ENCODE data around the gene FAM180A. TPM values are rescaled to one million over a fixed set of nuclear protein-coding genes. Genes with fewer than 3 reads are reported as not detected.
A peak's percentile ranks its signal among the peaks of the same experiment; 100 is the strongest.

Gene FAM180A
- total RNA-seq, 1 experiment from 2014 or later, result not detected

DNA sequence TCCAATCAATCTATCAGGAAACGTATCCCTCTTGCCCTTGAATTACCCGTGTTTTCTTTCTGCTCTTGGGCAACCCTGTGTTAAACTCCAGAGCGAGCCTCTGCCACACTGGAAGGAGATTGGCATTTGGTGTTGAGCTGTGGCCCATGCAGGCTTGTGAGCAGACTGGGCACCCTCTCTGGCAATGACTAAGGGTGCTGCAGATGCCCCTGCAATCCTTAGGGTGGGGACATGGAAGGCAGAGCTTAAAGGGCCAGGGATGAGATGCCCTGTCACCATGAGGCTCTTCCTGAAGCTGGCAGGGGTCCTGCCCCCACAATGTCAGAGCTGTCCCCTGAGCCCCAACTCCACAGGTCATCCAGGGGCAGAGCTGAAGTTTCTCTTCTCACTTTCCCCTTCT lies 19.5 kb upstream of the FAM180A start:
- H3K27me3 ChIP-seq (ENCODE audit: low read length), result no peaks in the 10 kb centered on the region
- no TSS peak for BruUV-seq (replicated peaks)
- H3K36me3 ChIP-seq (ENCODE audit: low read depth, low read length), result no peaks in the 10 kb centered on the region
- DNase-seq, result no peak
- no peak overlapping the region for H3K9ac ChIP-seq (ENCODE audit: low read length)
- TF ChIP-seq EZH2phosphoT487 (IDR thresholded peaks at IDR 0.05; ENCODE audit: borderline replicate concordance, low read length), result no peak
- TF ChIP-seq EZH2 (IDR thresholded peaks at IDR 0.05; ENCODE audit: low read length, unreplicated experiment), result no peak
- TF ChIP-seq, protein P1, sequence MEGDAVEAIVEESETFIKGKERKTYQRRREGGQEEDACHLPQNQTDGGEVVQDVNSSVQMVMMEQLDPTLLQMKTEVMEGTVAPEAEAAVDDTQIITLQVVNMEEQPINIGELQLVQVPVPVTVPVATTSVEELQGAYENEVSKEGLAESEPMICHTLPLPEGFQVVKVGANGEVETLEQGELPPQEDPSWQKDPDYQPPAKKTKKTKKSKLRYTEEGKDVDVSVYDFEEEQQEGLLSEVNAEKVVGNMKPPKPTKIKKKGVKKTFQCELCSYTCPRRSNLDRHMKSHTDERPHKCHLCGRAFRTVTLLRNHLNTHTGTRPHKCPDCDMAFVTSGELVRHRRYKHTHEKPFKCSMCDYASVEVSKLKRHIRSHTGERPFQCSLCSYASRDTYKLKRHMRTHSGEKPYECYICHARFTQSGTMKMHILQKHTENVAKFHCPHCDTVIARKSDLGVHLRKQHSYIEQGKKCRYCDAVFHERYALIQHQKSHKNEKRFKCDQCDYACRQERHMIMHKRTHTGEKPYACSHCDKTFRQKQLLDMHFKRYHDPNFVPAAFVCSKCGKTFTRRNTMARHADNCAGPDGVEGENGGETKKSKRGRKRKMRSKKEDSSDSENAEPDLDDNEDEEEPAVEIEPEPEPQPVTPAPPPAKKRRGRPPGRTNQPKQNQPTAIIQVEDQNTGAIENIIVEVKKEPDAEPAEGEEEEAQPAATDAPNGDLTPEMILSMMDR (conservative IDR thresholded peaks at IDR 0.05; ENCODE audit: low read depth, low read length), result no peak
- no peaks in the 10 kb centered on the region for H3K9me3 ChIP-seq (ENCODE audit: low read length)
- H2AFZ ChIP-seq (ENCODE audit: low read length), result no peak overlapping the region
- ATAC-seq, result no peak
- H3K4me3 ChIP-seq (ENCODE audit: low read length), result no peak overlapping the region
- ChIA-PET POLR2A (ENCODE audit: unreplicated experiment) (no interaction called here), CTCF (no interaction called here)
- H3K79me2 ChIP-seq (ENCODE audit: low read length), result no peaks in the 10 kb centered on the region
- no peaks in the 10 kb centered on the region for H3K9me2 ChIP-seq (replicated peaks; ENCODE audit: low read length)
- H3F3A ChIP-seq (ENCODE audit: low read length, unreplicated experiment), result no peaks in the 10 kb centered on the region
- no peak overlapping the region for H3K4me2 ChIP-seq (ENCODE audit: low read length)
- no peaks in the 10 kb centered on the region for H4K20me1 ChIP-seq (ENCODE audit: low read length)
- intact Hi-C loops (cut with micrococcal nuclease), result no loop called here
- peaks cover 4% of the 10 kb centered on the region; the same call in 1 of the 2 replicates for H3K4me1 ChIP-seq (ENCODE audit: insufficient read depth, low read length)
- no peak overlapping the region for H3K27ac ChIP-seq (ENCODE audit: low read length)

DNA sequence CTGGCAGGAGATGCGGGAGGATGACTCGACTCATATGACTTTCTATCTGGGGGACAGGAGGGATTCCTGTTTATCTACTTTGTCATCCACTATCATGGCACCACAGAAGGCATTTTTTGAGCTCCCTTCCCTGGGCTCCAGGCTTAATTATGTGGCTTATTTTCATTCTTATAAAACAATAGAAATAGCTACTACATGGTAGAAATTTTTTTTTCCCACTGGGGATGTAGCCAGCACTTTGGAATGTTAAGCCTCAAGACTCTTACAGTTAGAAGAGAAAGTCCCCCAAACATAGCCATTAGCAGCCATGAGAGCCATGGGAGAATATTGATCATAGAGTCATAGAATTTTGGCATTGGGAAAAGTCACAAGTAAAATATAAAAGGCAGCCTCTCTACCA lies 14.6 kb upstream of the FAM180A start:
- Histone ChIP-seq H3K27ac (ENCODE audit: low read length) (no peak overlapping the region), H3K9me2 (replicated peaks; ENCODE audit: low read length) (no peaks in the 10 kb centered on the region), H3F3A (ENCODE audit: low read length, unreplicated experiment) (no peaks in the 10 kb centered on the region), H2AFZ (ENCODE audit: low read length) (no peak overlapping the region), H3K4me2 (ENCODE audit: low read length) (no peak overlapping the region), H3K36me3 (ENCODE audit: low read depth, low read length) (no peaks in the 10 kb centered on the region), H3K9me3 (ENCODE audit: low read length) (no peaks in the 10 kb centered on the region), H3K4me3 (ENCODE audit: low read length) (no peak overlapping the region), H3K27me3 (ENCODE audit: low read length) (no peaks in the 10 kb centered on the region), H3K79me2 (ENCODE audit: low read length) (no peaks in the 10 kb centered on the region), H4K20me1 (ENCODE audit: low read length) (no peaks in the 10 kb centered on the region), H3K9ac (ENCODE audit: low read length) (no peak overlapping the region), H3K4me1 (ENCODE audit: insufficient read depth, low read length) (no peaks in the 10 kb centered on the region)
- TF ChIP-seq EZH2 (IDR thresholded peaks at IDR 0.05; ENCODE audit: low read length, unreplicated experiment) (no peak), EZH2phosphoT487 (IDR thresholded peaks at IDR 0.05; ENCODE audit: borderline replicate concordance, low read length) (no peak)
- TF ChIP-seq, protein P1 (conservative IDR thresholded peaks at IDR 0.05; ENCODE audit: low read depth, low read length), result no peak
- intact Hi-C loops (cut with micrococcal nuclease), result no loop called here
- ChIA-PET CTCF (no interaction called here), POLR2A (ENCODE audit: unreplicated experiment) (no interaction called here)
- no TSS peak for BruUV-seq (replicated peaks)
- ATAC-seq (no peak), DNase-seq (peak; percentile 23)

DNA sequence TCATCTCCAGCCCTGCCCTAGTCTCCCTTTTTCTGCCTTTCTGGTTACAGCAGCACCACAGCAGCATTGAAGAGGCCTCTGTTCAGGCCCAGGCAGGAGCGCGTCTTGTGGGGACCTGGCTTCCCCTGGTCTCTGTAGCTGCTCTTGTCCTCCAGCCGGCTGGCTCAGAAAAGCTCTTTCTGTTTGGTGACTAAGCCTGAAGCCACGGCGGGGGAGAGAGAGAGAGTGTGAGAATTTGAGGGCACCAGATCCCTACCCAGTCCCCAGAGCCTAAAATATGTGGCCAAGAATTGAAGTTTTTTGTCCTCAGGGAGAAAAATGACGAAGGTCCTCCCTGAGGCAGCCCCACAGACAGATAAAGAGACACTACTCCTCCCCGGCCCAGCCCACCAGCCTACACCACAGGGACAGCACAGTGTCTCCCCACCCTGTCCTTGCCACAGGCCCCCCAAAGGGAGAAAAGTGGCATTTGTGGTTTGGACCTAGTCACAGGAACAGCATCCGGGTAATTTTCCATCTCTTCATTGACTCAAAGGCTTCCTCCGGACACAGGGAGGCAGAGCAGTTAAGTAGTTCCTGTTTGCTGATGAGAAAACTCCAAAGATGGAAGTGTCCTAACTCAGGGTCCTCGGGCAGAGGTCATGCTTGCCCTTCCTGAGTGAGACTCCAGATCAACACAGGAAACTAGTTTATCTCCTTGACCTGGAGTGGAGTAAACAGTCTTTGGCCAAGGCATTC lies 13.3 kb upstream of the FAM180A start:
- no peaks in the 10 kb centered on the region for H3K36me3 ChIP-seq (ENCODE audit: low read depth, low read length)
- ChIA-PET POLR2A (ENCODE audit: unreplicated experiment) (no interaction called here), CTCF (no interaction called here)
- TF ChIP-seq EZH2 (IDR thresholded peaks at IDR 0.05; ENCODE audit: low read length, unreplicated experiment) (no peak), EZH2phosphoT487 (IDR thresholded peaks at IDR 0.05; ENCODE audit: borderline replicate concordance, low read length) (no peak)
- TF ChIP-seq, protein P1 (conservative IDR thresholded peaks at IDR 0.05; ENCODE audit: low read depth, low read length), result no peak
- H3K4me1 ChIP-seq (ENCODE audit: insufficient read depth, low read length), result no peaks in the 10 kb centered on the region
- H3K9ac ChIP-seq (ENCODE audit: low read length), result no peak overlapping the region
- H3K79me2 ChIP-seq (ENCODE audit: low read length), result no peaks in the 10 kb centered on the region
- H3K27ac ChIP-seq (ENCODE audit: low read length), result no peak overlapping the region
- H3F3A ChIP-seq (ENCODE audit: low read length, unreplicated experiment), result no peaks in the 10 kb centered on the region
- no peak overlapping the region for H2AFZ ChIP-seq (ENCODE audit: low read length)
- DNase-seq (no peak), ATAC-seq (no peak; the same call in 1 of the 2 replicates)
- H3K9me2 ChIP-seq (replicated peaks; ENCODE audit: low read length), result no peaks in the 10 kb centered on the region
- H3K9me3 ChIP-seq (ENCODE audit: low read length), result no peaks in the 10 kb centered on the region
- no peaks in the 10 kb centered on the region for H4K20me1 ChIP-seq (ENCODE audit: low read length)
- H3K4me3 ChIP-seq (ENCODE audit: low read length), result no peak overlapping the region
- intact Hi-C loops (cut with micrococcal nuclease), result no loop called here
- BruUV-seq (replicated peaks), result no TSS peak
- no peaks in the 10 kb centered on the region for H3K27me3 ChIP-seq (ENCODE audit: low read length)
- H3K4me2 ChIP-seq (ENCODE audit: low read length), result no peak overlapping the region

All from PC-3 (cell line).